Large intestine (tissue), 3 donors: Measurements from ENCODE around the gene SKP1. TPM values are rescaled to one million over a fixed set of nuclear protein-coding genes. Genes with fewer than 3 reads are reported as not detected.
A peak's percentile ranks its signal among the peaks of the same experiment; 100 is the strongest.

ENCODE experiments used
- DNase-seq, 2 donors: peaks; one replicate each; pipeline versions ENCODE4 v3.0.0 to v3.0.0-alpha.2; 2013
- H3K27ac ChIP-seq: one replicate; pipeline ENCODE4 v1.5.1; 2013; ENCODE audit warnings: low read length
- H3K27me3 ChIP-seq: 2 replicates; pipeline ENCODE4 v1.6.1; 2013; ENCODE audit warnings: low read length; ENCODE audit not compliant: control insufficient read depth, insufficient read depth
- H3K36me3 ChIP-seq: 2 replicates; pipeline ENCODE4 v1.6.1; 2013; ENCODE audit warnings: low read length; ENCODE audit not compliant: control insufficient read depth, insufficient read depth
- H3K4me1 ChIP-seq: one replicate; pipeline ENCODE4 v1.6.1; 2013; ENCODE audit warnings: low read length; ENCODE audit not compliant: control insufficient read depth, insufficient read depth
- H3K4me3 ChIP-seq: one replicate; pipeline ENCODE4 v1.5.1; 2013; ENCODE audit warnings: low read length
- H3K9me3 ChIP-seq: one replicate; pipeline ENCODE4 v1.6.1; 2013; ENCODE audit warnings: mild to moderate bottlenecking, low read depth, low read length, moderate library complexity; ENCODE audit not compliant: control insufficient read depth
- WGBS: methylation state at CpG from one replicate; pipeline ENCODE4 v1.1.5; 2013; ENCODE audit warnings: low lambda C conversion rate; ENCODE audit not compliant: insufficient coverage; 5-methylcytosine and 5-hydroxymethylcytosine counted together
- polyA plus RNA-seq: library from polyadenylated mRNA; unstranded; fragments of 120-200 nt; gene quantifications from one replicate; pipeline ENCODE4 v1.2.1, GENCODE V29; 2013

SKP1 gene
- polyA plus RNA-seq, 1 donor = 490 TPM

DNA sequence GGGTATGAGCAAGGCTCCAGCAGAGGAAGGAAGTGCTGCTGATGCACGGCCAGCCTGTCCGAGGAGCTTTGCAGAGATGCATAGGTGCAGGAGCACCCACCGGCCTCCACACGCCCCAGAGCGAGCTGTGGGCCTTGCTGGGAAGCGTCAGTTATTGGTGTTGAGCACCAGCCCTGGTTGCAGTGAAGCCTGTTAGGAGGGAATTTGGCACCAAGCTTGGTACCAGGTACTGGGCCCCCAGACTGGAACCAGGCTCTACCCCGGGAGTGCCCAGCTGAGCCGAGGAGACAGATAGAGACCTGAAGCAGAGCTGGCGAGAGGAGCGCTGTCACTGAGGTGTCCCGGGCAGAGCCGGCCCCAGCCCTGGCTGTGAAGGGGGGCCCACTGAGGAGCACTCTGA lies 57.0 kb downstream of the SKP1 start:
- Histone ChIP-seq H3K27me3 (peaks cover 2% of the 10 kb centered on the region), H3K4me3 (no peak overlapping the region), H3K9me3 (no peaks in the 10 kb centered on the region), H3K4me1 (no peaks in the 10 kb centered on the region), H3K36me3 (peaks cover 3% of the 10 kb centered on the region), H3K27ac (no peak overlapping the region)
- WGBS = no CpG with 5 or more reads among the region's 12 CpGs
- DNase-seq = no peak

DNA sequence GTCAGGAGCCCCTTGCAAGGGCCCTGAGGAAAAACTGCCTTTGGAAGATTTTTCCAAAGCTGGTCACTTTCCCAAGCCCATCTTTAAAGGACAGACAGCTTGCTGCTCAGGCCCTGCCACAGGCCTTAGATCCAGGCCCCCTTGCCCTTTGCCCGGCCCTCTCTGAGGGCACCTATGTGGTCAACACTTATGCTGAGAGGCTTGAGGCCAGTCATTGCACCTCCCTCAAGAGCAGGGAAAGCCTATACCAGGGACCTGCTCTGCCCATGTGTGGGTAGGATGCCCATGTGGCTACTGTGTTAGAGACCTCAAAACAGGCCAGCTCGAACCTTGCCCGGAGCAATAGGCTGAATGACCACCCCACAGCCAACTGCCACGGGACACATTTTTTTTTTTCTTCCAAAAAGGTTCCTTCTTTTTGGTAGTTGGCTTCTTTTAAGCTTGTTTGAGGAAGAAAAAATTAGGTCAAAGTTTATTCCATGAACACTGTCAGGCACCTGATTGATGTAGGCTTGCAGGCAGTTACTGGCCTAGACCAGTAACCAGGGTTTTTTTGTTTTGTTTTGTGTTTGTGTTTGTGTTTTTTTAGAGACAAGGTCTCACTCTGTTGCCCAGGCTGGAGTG lies 58.4 kb downstream of the SKP1 start:
- no CpG with 5 or more reads among the region's 4 CpGs for WGBS
- DNase-seq = no peak
- H3K27ac ChIP-seq = no peak overlapping the region
- H3K4me1 ChIP-seq = peaks cover 8% of the 10 kb centered on the region
- H3K36me3 ChIP-seq = peaks cover 3% of the 10 kb centered on the region
- H3K9me3 ChIP-seq = no peaks in the 10 kb centered on the region
- H3K27me3 ChIP-seq = peaks cover 12% of the 10 kb centered on the region
- no peak overlapping the region for H3K4me3 ChIP-seq

- peaks cover 9% of the 10 kb centered on the region for H3K4me1 ChIP-seq
- H3K9me3 ChIP-seq = no peaks in the 10 kb centered on the region
- H3K27ac ChIP-seq = no peak overlapping the region
- DNase-seq = no peak
- no peak overlapping the region for H3K4me3 ChIP-seq
- H3K36me3 ChIP-seq = peaks cover 3% of the 10 kb centered on the region
- H3K27me3 ChIP-seq = peaks cover 24% of the 10 kb centered on the region
- WGBS = no CpG with 5 or more reads among the region's 12 CpGs
Measured at GRCh38 chr5:134116789-134117761, 59.7 kb downstream of the SKP1 start.

GRCh38 chr5:134116286-134116685 lies 60.5 kb downstream of the SKP1 start:
- H3K36me3 ChIP-seq = no peaks in the 10 kb centered on the region
- H3K9me3 ChIP-seq = no peaks in the 10 kb centered on the region
- peaks cover 9% of the 10 kb centered on the region for H3K4me1 ChIP-seq
- no peak for DNase-seq
- WGBS = no CpG with 5 or more reads among the region's 10 CpGs
- peaks cover 32% of the 10 kb centered on the region for H3K27me3 ChIP-seq
- no peak overlapping the region for H3K4me3 ChIP-seq
- H3K27ac ChIP-seq = no peak overlapping the region

DNA sequence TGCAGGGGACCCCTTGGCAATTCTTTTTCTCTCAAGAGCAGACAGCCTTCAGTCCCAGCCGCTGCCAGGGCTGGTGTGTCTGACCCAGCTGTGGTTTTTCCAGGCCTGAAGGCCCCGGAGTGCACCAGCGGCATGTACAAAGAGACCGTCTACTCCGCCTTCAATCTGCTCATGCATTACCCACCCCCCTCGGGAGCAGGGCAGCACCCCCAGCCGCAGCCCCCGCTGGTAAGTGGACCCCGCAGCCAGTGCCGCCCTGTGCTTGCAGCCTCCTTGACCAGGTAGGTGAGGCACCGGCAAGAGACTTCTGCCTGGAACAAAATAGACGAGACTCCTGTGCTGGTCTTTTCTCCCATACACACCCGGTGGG lies 61.0 kb downstream of the SKP1 start:
- peak in 1 of 2 donors; percentile 29 for DNase-seq
- whole genome bisulfite sequencing = no CpG with 5 or more reads among the region's 13 CpGs
- H3K27ac ChIP-seq = no peak overlapping the region
- no peaks in the 10 kb centered on the region for H3K9me3 ChIP-seq
- peaks cover 36% of the 10 kb centered on the region for H3K27me3 ChIP-seq
- H3K4me3 ChIP-seq = peak overlapping the region; percentile 46
- H3K4me1 ChIP-seq = peaks cover 9% of the 10 kb centered on the region
- H3K36me3 ChIP-seq = no peaks in the 10 kb centered on the region

DNA sequence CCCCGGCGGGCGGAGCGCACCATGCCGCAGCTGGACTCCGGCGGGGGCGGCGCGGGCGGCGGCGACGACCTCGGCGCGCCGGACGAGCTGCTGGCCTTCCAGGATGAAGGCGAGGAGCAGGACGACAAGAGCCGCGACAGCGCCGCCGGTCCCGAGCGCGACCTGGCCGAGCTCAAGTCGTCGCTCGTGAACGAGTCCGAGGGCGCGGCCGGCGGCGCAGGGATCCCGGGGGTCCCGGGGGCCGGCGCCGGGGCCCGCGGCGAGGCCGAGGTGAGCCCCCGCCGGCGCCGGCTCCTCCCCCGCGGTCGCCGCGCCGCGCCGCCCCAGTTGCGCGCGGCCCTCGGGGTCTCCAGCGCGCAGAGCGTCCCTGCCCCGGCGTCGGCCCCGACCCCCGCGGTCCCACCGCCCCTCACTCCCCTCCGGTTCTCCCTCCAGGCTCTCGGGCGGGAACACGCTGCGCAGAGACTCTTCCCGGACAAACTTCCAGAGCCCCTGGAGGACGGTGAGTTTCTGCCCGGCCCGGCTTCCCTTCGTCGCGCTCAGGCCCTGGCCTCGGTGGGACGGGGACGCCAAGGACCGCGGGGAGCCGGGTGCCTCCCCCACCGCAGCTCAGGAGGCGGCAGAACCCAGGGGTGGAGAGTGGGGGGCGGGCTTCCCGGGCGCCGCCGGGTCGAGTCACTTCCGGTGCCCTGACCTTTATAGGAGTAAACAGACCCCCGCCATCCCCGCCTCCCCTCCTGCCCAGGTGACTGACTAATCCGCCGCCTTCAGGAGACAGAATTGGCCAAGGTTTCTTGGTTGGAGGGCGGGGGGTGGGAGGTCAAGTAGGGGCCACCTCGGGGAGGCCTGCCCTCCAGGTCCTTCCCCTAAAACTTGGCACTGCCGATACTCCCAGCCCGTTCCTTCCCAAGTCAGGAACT lies 61.6 kb downstream of the SKP1 start:
- H3K36me3 ChIP-seq = no peaks in the 10 kb centered on the region
- peaks cover 9% of the 10 kb centered on the region for H3K4me1 ChIP-seq
- H3K27ac ChIP-seq = no peak overlapping the region
- WGBS = no CpG with 5 or more reads among the region's 110 CpGs
- DNase-seq = peak in 1 of 2 donors; percentile 46
- H3K4me3 ChIP-seq = peak overlapping the region; percentile 46
- no peaks in the 10 kb centered on the region for H3K9me3 ChIP-seq
- peaks cover 36% of the 10 kb centered on the region for H3K27me3 ChIP-seq

DNA sequence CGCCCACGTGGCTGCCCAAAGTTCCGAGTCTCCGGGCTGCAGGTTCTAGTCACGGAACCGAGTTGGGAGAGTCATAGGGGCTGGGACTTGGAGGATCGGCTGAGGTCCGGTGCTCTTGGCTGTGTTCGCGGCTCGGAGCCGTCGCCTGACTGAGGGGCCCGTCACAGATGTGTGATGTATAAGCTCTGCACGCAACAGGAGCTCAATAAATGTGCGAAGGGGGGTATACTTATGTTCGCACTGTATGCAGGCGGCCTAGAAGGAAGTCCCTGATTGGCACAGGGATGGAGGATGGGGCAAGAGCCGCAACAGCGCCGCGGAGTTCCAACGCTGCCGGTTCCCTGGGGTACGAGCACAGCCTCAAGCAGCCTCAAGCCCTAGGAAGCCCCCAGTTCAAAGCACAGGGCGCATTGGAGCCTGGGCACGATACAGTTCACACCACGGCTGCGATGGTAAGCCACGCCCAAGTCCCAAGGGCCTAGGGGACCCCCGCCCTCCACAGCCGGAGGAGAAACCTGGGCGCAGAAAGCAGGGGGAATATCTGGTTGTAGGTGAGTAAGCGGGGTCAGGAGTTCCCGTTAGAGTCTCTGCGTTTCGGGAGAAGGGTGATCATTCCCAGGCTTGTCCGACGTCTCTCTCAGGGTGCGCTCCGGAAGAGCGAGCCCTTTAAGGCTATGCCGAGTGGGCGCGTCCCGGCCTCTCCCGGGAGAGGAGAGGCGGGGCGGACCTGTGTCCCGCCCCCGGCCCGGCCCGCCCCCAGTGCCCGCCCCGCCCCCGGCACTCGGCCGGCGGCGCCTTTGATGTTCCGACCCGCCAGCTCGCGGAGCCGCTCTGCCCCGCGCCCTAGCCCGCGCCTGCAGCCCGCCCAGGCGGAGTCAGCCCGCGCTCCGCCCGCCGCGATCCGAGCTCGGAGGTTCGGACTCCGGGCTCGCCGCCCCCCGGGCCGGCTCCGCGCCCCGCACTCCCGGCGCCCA lies 62.6 kb downstream of the SKP1 start, which contains the start of gene TCF7:
Gene TCF7 (plus strand): TSS at position 780 of the 974 bp plus-strand sequence. CDS start 226 bp downstream, outside the sequence.
- Histone ChIP-seq H3K4me3 (peak within 1 kb of the TSS; percentile 46), H3K9me3 (no peaks in the 10 kb centered on the region), H3K27me3 (peaks cover 36% of the 10 kb centered on the region), H3K4me1 (peaks cover 9% of the 10 kb centered on the region), H3K27ac (no peak within 1 kb of the TSS), H3K36me3 (no peaks in the 10 kb centered on the region)
- no CpG with 5 or more reads among the region's 90 CpGs for WGBS
- peak; percentile 75 to 81 for DNase-seq

DNA sequence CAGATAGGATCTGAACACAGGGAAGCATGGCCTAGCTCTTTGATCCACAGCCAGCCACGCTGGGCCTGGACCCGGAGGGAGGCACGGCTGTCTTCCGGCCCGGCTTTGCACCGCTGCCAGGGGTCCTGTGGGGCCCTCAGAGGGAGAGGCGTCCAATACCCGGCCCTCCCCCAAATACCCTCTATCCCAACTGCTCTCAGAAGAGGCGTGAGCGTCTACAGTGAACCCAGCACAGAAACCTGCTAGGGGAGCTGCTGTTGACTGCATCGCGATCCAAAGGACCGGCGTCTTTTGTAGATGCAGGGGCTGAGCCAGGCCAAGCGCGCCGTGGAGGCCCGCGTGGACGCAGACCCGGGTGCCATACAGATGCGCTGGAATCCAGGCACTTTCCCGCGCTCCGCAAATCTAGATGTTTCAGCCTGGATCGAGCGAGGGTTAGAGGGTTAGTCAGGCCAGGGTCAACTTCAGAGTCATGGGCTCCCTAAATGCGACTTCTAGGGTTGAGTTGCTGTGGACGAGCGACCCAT lies 63.3 kb downstream of the SKP1 start:
- H3K4me1 ChIP-seq = peaks cover 9% of the 10 kb centered on the region
- peak in 1 of 2 donors; percentile 31 for DNase-seq
- H3K27me3 ChIP-seq = peaks cover 36% of the 10 kb centered on the region
- no peaks in the 10 kb centered on the region for H3K9me3 ChIP-seq
- WGBS = no CpG with 5 or more reads among the region's 30 CpGs
- H3K27ac ChIP-seq = no peak overlapping the region
- H3K36me3 ChIP-seq = no peaks in the 10 kb centered on the region
- no peak overlapping the region for H3K4me3 ChIP-seq

- no peaks in the 10 kb centered on the region for H3K9me3 ChIP-seq
- peaks cover 9% of the 10 kb centered on the region for H3K4me1 ChIP-seq
- peaks cover 36% of the 10 kb centered on the region for H3K27me3 ChIP-seq
- H3K27ac ChIP-seq = no peak overlapping the region
- H3K36me3 ChIP-seq = no peaks in the 10 kb centered on the region
- WGBS = no CpG with 5 or more reads among the region's 18 CpGs
- H3K4me3 ChIP-seq = no peak overlapping the region
- DNase-seq = no peak
Measured at GRCh38 chr5:134112726-134113362, 63.9 kb downstream of the SKP1 start.
